ENCODE measurements around the gene ASB8.

ASB8 gene

DNA sequence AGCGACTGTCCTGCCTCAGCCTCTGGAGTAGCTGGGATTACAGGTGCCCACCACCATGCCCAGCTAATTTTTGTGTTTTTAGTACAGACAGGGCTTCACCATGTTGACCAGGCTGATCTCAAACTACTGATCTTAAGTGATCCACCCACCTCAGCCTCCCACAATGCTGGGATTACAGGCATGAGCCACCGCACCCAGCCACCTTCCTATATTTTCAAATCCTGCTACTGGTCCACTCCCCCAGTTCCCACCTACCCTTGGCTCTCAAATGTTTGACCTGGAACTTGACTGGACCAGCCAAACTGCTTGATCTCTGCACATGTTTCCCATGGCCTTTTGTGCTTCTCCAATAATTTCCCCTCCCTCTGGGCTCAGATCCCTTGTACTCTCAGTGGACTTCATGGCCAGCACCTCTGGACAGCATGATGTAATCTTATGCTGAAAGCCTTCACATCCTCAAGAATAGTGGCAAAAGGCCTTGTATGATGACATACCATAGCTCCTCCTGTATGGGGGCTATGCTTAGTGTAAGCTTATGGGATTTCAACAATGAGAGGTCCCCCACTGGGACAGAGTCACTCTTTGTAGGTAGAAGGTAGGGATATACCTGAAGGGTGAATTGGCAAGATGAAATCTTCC is 23.7 kb upstream of the ASB8 start:
- peaks cover 59% of the 10 kb centered on the region for H3K27me3 ChIP-seq (replicated peaks)

DNA sequence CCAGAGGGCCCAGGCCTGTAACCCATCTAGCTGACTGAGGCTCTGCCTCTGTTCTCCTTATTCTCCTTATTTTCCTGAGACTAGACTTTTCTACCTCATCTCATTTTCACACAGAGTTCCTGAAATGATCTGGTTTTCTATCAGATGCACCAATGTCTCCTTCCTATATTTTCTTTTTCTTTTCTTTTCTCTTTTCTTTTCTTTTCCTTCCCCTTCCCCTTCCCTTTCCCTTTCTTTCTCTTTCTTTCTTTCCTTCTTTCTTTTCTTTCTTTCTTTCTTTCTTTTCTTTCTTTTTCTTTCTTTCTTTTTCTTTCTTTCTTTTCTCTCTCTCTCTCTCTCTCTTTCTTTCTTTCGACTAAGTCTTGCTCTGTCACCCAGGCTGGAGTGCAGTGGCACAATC is 23.1 kb upstream of the ASB8 start:
- H3K27ac ChIP-seq, result no peak overlapping the region
- TF ChIP-seq, protein P1, sequence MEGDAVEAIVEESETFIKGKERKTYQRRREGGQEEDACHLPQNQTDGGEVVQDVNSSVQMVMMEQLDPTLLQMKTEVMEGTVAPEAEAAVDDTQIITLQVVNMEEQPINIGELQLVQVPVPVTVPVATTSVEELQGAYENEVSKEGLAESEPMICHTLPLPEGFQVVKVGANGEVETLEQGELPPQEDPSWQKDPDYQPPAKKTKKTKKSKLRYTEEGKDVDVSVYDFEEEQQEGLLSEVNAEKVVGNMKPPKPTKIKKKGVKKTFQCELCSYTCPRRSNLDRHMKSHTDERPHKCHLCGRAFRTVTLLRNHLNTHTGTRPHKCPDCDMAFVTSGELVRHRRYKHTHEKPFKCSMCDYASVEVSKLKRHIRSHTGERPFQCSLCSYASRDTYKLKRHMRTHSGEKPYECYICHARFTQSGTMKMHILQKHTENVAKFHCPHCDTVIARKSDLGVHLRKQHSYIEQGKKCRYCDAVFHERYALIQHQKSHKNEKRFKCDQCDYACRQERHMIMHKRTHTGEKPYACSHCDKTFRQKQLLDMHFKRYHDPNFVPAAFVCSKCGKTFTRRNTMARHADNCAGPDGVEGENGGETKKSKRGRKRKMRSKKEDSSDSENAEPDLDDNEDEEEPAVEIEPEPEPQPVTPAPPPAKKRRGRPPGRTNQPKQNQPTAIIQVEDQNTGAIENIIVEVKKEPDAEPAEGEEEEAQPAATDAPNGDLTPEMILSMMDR (IDR thresholded peaks at IDR 0.05; ENCODE audit: low read depth, low read length, missing control alignments), result no peak
- in situ Hi-C loops (cut with HindIII; ENCODE audit: low pct_ligation_motif_present, low sequenced_read_pairs), result no loop called here
- peaks cover 54% of the 10 kb centered on the region for H3K27me3 ChIP-seq (replicated peaks)
- no peak for DNase-seq
- no peak overlapping the region for H3K4me3 ChIP-seq (ENCODE audit: low read depth, low read length)
- H3K36me3 ChIP-seq (replicated peaks), result no peaks in the 10 kb centered on the region

More for the DNA sequence above, 23.7 kb upstream of the ASB8 start:
- no peak for DNase-seq
- in situ Hi-C loops (cut with HindIII; ENCODE audit: low pct_ligation_motif_present, low sequenced_read_pairs), result no loop called here
- Histone ChIP-seq H3K4me3 (ENCODE audit: low read depth, low read length) (no peak overlapping the region), H3K27ac (no peak overlapping the region), H3K36me3 (replicated peaks) (no peaks in the 10 kb centered on the region)
- TF ChIP-seq, protein P1 (IDR thresholded peaks at IDR 0.05; ENCODE audit: low read depth, low read length, missing control alignments), result no peak

DNA sequence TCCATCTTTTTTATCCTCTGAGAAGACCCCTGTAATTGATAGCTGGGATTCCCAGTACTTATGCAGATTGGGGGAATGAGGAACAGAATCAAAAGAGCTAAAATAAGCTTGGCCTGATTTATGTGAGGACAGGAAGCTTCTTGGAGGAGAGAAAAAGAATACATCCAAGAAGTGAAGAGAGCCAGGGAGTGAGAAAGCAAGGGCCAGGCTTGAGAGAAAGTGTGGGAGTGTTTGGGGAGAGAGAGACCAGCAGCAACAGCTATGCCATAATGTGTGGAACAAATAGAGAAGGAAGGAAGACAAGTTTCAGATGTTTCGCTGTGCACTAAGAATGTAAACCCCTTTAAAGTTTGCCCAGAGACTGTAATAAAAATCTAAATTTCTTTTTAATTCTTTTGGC is 22.2 kb upstream of the ASB8 start:
- no peaks in the 10 kb centered on the region for H3K36me3 ChIP-seq (replicated peaks)
- DNase-seq, result no peak
- TF ChIP-seq, protein P1 (IDR thresholded peaks at IDR 0.05; ENCODE audit: low read depth, low read length, missing control alignments), result no peak
- peaks cover 44% of the 10 kb centered on the region for H3K27me3 ChIP-seq (replicated peaks)
- H3K4me3 ChIP-seq (ENCODE audit: low read depth, low read length), result no peak overlapping the region
- in situ Hi-C loops (cut with HindIII; ENCODE audit: low pct_ligation_motif_present, low sequenced_read_pairs), result no loop called here
- no peak overlapping the region for H3K27ac ChIP-seq

DNA sequence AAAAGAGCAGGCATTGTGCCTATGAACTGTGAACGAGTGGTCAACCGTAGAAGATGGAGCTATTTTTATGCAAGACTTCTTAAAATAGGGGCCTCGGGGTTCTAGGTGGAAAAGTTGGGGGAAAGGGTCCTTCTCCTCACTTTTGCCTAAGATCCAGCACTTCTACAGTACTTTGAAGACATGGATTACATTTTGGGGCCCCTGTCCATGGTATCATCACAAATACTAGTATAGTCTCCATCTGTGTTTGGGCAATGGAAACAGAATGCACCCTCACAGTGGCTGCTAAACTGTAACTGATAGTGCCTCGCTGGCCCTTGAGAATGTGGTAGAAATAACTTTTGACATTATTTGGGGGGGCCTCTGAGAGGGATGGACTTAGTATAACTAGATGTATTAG is 20.7 kb upstream of the ASB8 start:
- Histone ChIP-seq H3K27me3 (replicated peaks) (peaks cover 36% of the 10 kb centered on the region), H3K36me3 (replicated peaks) (no peaks in the 10 kb centered on the region), H3K4me3 (ENCODE audit: low read depth, low read length) (no peak overlapping the region), H3K27ac (no peak overlapping the region)
- TF ChIP-seq, protein P1 (IDR thresholded peaks at IDR 0.05; ENCODE audit: low read depth, low read length, missing control alignments), result no peak
- in situ Hi-C loops (cut with HindIII; ENCODE audit: low pct_ligation_motif_present, low sequenced_read_pairs), result no loop called here
- DNase-seq, result no peak

DNA sequence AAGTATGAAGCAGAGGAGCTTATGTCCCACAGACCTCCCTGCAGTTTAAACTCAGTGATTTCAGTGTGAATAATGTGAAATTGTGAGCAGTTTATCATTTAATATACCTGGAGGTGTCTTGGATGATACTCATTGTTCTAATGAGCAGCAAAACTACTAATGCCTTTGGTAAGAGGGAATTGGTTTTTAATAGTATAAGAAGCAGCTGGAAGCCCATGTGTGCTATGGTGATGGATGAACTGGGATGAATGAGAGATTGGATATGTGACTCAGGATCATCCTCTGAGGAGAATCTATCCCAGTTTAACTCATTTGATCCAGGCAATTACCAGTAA is 19.1 kb upstream of the ASB8 start:
- H3K27ac ChIP-seq, result no peak overlapping the region
- no peaks in the 10 kb centered on the region for H3K36me3 ChIP-seq (replicated peaks)
- peaks cover 36% of the 10 kb centered on the region for H3K27me3 ChIP-seq (replicated peaks)
- no peak for DNase-seq
- in situ Hi-C loops (cut with HindIII; ENCODE audit: low pct_ligation_motif_present, low sequenced_read_pairs), result no loop called here
- TF ChIP-seq, protein P1 (IDR thresholded peaks at IDR 0.05; ENCODE audit: low read depth, low read length, missing control alignments), result no peak
- H3K4me3 ChIP-seq (ENCODE audit: low read depth, low read length), result no peak overlapping the region

All from brain microvascular endothelial cell (primary cell).